GM19324 (cell line): ENCODE measurements around the gene AK5.
"Not testable (repeated sequence)": the region's sequence is repeated elsewhere in the genome, so short reads cannot be mapped to it uniquely, and the experiment has no call there.

Experiments used
- ATAC-seq: cut with Tn5 transposase; IDR thresholded peaks from one replicate; pipeline ENCODE4 v1.9.1; 2021; ENCODE audit warnings: mild to moderate bottlenecking, moderate library complexity; ENCODE audit not compliant: unreplicated experiment, low FRiP score

Gene AK5

GRCh38 chr1:77484334-77484733 is 202.5 kb downstream of the AK5 start:
- ATAC-seq = no peak

- ATAC-seq = no peak
Observed at GRCh38 chr1:77484926-77485325, 203.1 kb downstream of the AK5 start.

GRCh38 chr1:77487631-77488030 is 205.8 kb downstream of the AK5 start:
- ATAC-seq = no peak

GRCh38 chr1:77489910-77490309 is 208.1 kb downstream of the AK5 start:
- ATAC-seq = no peak

- ATAC-seq = no peak
Observed at GRCh38 chr1:77494026-77494425, 212.2 kb downstream of the AK5 start.

GRCh38 chr1:77498918-77499317 is 217.1 kb downstream of the AK5 start:
- no peak for ATAC-seq

GRCh38 chr1:77499466-77499865 is 217.6 kb downstream of the AK5 start:
- no peak for ATAC-seq

GRCh38 chr1:77504986-77505385 is 223.2 kb downstream of the AK5 start:
- ATAC-seq = no peak

- no peak for ATAC-seq
Observed at GRCh38 chr1:77506771-77507170, 225.0 kb downstream of the AK5 start.

- no peak for ATAC-seq
Observed at GRCh38 chr1:77509051-77509492, 227.3 kb downstream of the AK5 start.

- ATAC-seq = no peak
Observed at GRCh38 chr1:77509898-77510297, 228.1 kb downstream of the AK5 start.

GRCh38 chr1:77511440-77511840 is 229.6 kb downstream of the AK5 start:
- ATAC-seq = no peak

- ATAC-seq = not testable (repeated sequence)
Observed at GRCh38 chr1:77512650-77513049, 230.8 kb downstream of the AK5 start.

GRCh38 chr1:77513839-77514763 is 232.3 kb downstream of the AK5 start:
- ATAC-seq = no peak

GRCh38 chr1:77514921-77515776 is 233.3 kb downstream of the AK5 start:
- no peak for ATAC-seq

- ATAC-seq = no peak
Observed at GRCh38 chr1:77516106-77516505, 234.3 kb downstream of the AK5 start.

GRCh38 chr1:77524038-77524437 is 242.2 kb downstream of the AK5 start:
- no peak for ATAC-seq

GRCh38 chr1:77531149-77531548 is 249.3 kb downstream of the AK5 start:
- not testable (repeated sequence) for ATAC-seq

- not testable (repeated sequence) for ATAC-seq
Observed at GRCh38 chr1:77531596-77532280, 249.9 kb downstream of the AK5 start.

- no peak for ATAC-seq
Observed at GRCh38 chr1:77532641-77533040, 250.8 kb downstream of the AK5 start.
